ENCODE measurements around the gene RBMXL2.

The RBMXL2 gene
- total RNA-seq: 0 reads per million in 2 experiments

DNA sequence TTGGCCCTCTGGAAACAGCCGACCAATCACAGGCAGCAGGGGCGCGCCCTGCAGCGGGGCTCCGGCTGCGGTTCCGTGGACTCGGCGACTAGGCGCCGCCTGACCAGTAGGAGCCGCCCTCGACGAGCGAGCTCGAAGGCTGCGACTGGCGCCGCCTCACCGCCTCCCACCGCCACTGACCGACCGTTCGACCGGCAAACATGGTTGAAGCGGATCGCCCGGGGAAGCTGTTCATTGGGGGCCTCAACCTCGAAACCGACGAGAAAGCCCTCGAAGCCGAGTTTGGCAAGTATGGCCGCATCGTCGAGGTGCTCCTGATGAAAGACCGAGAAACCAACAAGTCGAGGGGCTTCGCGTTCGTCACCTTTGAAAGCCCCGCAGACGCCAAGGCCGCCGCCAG, at the start of gene RBMXL2:
Gene RBMXL2, plus strand, starts transcription at position 78 of the 400 bp plus-strand sequence. Its CDS starts 123 bp downstream, at position 201.
- no peak for DNase-seq (ENCODE audit: low read depth)

DNA sequence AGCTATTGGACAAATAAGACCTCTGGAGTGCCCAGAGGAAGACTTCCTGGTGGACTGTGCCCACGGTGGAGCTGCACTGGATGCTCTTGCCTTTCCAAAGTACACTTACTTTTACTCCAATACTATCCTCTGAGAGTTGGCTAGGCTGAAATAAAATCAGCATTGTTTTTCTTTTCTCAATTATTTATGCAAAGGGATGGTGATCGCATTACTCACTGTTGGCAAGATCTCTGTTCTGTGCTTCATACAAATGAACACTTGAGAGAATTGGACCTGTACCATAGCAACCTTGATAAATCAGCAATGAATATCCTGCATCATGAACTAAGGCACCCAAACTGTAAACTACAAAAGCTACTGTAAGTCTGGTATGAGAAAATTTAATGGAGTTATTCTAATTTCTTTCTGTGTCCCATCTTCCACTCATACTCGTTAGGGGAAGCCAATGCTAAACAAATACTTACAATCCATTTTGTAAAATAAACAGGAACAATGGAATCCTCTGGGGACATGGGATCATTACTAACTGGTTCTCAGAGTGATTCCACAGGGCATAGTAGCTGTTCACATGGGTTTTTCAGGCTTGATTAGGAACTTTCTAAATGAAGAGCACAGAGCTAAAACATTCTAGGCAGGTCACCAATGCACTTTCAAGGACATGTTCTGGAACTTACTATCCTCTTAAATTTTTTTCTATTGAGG, 42.2 kb upstream of the RBMXL2 start:
- no peak for DNase-seq (ENCODE audit: low read depth)

- no peak for DNase-seq (ENCODE audit: low read depth)
Measured at GRCh38 chr11:7050191-7050590, 38.6 kb upstream of the RBMXL2 start.

- DNase-seq (ENCODE audit: low read depth): no peak
Measured at GRCh38 chr11:7056828-7057513, 31.8 kb upstream of the RBMXL2 start.

DNA sequence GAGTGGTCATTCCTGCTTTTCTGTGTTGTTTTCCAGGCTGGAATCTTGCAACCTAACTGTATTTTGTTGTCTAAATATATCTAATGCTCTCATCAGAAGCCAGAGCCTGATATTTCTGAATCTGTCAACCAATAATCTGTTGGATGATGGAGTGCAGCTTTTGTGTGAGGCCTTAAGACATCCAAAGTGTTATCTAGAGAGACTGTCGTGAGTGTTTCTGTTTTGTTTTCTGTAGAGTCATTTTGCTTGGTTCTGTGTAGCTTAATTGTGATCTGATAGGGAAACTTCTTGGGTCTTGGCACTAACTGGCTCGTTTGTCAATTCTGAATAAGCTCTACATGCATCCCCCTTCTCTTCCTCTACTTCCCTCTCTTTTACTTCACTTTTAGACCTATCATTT, 31.2 kb upstream of the RBMXL2 start:
- no peak for DNase-seq (ENCODE audit: low read depth)

- DNase-seq (ENCODE audit: low read depth): no peak
Measured at GRCh38 chr11:7060868-7061267, 27.9 kb upstream of the RBMXL2 start.

GRCh38 chr11:7062534-7062933, 26.3 kb upstream of the RBMXL2 start:
- DNase-seq (ENCODE audit: low read depth): no peak

GRCh38 chr11:7072401-7073028, 16.3 kb upstream of the RBMXL2 start:
- no peak for DNase-seq (ENCODE audit: low read depth)

GRCh38 chr11:7077101-7077500, 11.7 kb upstream of the RBMXL2 start:
- no peak for DNase-seq (ENCODE audit: low read depth)

- DNase-seq (ENCODE audit: low read depth): no peak
Measured at GRCh38 chr11:7079545-7080135, 9.2 kb upstream of the RBMXL2 start.

- DNase-seq (ENCODE audit: low read depth): no peak
Measured at GRCh38 chr11:7080900-7081299, 7.9 kb upstream of the RBMXL2 start.

DNA sequence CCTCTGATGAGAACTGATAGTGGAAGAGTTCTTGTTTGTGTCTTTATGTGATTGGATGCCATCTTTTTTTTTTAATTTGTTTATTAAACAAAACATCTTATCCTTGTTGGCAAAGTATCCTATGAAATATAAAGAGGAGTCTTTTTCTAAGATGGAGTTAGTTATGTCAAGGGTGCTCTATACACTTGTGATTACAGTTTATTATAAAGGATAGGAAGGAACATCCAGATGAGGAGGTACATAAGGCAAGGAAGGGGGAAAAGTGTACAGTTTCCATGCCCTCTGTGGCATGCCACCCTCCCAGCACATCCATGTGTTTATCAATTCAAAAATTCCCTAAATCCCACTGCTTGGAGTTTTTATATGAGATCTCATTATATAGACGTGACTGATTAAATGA, 7.4 kb upstream of the RBMXL2 start:
- no peak for DNase-seq (ENCODE audit: low read depth)

DNA sequence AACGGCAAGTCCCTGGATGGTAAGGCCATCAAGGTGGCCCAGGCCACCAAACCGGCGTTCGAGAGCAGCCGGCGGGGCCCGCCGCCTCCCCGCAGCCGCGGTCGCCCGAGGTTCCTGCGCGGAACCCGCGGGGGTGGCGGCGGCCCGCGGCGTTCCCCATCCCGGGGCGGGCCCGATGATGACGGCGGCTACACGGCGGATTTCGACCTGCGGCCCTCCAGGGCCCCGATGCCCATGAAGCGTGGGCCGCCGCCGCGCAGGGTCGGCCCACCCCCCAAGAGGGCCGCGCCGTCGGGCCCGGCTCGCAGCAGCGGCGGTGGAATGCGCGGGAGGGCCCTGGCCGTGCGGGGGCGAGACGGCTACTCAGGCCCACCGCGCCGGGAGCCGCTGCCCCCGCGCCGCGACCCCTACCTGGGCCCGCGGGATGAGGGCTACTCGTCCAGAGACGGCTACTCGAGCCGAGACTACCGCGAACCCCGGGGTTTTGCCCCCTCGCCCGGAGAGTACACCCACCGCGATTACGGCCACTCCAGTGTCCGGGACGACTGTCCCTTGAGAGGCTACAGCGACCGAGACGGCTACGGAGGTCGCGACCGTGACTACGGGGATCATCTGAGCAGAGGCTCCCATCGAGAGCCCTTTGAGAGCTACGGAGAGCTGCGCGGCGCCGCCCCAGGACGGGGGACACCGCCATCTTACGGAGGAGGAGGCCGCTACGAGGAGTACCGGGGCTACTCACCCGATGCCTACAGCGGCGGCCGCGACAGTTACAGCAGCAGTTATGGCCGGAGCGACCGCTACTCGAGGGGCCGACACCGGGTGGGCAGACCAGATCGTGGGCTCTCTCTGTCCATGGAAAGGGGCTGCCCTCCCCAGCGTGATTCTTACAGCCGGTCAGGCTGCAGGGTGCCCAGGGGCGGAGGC, 792 bp downstream of the RBMXL2 start:
- DNase-seq (ENCODE audit: low read depth): no peak

GRCh38 chr11:7098235-7098832, 9.5 kb downstream of the RBMXL2 start:
- DNase-seq (ENCODE audit: low read depth): no peak

DNA sequence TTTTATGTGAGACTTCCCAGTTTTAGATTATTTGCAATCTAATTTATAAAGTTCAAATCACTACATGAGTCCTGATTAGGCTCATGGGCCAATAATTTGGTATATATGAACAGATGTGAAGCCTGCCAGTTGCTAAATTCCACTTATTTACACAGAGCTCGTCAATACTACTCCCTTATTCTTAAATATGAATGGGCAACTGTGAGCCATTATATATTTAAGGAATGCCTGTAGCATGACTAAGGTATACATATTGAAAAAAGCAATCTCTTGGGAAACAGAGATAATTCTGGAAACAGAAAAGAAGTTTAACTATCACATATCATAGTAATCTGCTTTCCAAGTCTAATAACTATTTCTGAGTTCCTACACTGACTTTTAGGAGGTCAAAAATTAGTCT, 27.0 kb downstream of the RBMXL2 start:
- DNase-seq (ENCODE audit: low read depth): no peak

- DNase-seq (ENCODE audit: low read depth): no peak
Measured at GRCh38 chr11:7116370-7116769, 27.6 kb downstream of the RBMXL2 start.

- no peak for DNase-seq (ENCODE audit: low read depth)
Measured at GRCh38 chr11:7138051-7138450, 49.3 kb downstream of the RBMXL2 start.

Measured in T follicular helper cell (primary cell).